GM18517 (cell line): ENCODE results near the gene SCAMP5.
A peak's percentile ranks its signal among the peaks of the same experiment; 100 is the strongest.

Experiments
- ATAC-seq: cut with Tn5 transposase; IDR thresholded peaks from one replicate; pipeline ENCODE4 v1.9.1; 2021; ENCODE audit warnings: mild to moderate bottlenecking, moderate library complexity; ENCODE audit not compliant: unreplicated experiment

Gene SCAMP5

DNA sequence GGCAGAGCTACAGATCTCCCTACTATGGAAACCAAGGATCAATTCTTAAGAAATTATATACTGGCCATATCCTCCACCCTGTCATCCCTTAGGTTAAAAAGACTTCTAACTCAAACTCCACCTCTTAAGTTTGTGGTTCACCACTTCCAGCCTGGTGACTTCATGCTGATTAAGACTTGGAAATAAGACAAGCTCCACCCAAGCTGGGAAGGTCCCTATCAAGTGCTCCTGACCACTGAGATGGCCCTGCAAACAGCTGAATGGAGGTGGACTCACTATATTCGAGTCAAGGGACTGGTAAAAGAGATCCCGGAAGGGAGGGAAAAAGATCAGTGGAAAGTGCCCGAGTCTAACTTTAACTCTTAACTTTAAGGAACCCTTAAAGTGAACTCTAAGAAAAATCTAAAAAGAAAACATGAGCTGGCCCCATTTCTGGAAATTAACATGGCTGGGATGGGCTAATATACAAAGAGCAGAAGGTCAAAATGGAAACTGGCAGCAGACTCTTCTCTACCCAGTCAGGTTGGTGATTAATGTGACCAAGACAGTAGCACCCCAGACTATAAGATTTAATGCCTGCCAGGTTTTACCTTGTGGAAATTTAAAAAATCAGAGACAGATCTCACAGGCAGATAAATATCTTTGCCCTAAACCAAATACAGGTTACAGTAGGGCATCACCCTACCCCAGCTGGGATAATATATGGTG lies 71.9 kb downstream of the SCAMP5 start:
- ATAC-seq, result no peak

DNA sequence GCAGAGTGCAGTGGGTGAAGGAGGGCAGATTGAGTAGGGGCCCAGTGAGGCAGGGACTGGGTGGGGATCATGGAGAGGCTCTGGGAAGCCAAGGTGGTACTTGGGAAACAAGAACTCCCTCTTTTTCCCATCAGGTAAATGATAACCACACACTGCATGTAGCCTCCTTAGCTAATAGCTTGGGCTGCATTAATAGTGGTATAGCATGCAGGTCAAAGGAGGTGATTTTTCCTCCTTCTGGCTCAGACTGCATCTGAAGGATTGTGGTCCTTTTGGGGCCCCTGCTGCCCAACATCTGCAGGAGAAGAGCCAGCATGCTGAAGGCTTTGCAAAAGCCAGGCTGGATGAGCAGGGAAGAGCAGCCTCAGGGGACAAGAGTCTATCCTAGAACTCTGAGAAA lies 73.4 kb downstream of the SCAMP5 start:
- no peak for ATAC-seq

DNA sequence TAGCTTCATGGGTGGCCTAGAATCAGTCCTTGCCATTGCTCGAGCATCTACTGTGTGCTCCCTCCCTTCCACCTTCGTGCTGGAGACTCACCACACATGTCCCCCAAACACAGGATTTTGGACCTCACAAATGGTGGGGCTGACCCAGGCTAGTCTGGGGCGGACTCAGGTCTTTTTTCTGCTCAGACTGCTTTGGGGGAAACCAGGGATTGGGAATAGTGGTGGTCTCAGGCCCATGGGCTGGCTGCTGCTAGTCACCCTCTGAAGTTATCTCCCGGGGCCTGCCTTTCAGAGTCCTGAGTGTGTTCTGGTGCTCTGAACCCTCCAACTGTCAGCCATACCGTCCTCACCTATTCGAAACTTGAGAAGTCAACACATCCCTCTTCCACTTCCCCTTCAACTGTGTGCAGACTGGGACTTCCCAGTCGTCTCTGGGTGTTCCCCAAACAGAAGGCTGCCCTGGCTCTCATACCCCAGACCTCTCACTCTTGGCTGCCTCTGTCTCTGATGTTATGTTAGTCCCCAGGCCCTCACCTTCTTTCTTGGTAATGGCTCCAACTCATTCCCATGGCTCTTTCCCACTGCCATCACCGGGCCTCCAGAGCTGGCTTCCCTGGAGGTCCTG lies 74.0 kb downstream of the SCAMP5 start:
- ATAC-seq, result peak; percentile 81

DNA sequence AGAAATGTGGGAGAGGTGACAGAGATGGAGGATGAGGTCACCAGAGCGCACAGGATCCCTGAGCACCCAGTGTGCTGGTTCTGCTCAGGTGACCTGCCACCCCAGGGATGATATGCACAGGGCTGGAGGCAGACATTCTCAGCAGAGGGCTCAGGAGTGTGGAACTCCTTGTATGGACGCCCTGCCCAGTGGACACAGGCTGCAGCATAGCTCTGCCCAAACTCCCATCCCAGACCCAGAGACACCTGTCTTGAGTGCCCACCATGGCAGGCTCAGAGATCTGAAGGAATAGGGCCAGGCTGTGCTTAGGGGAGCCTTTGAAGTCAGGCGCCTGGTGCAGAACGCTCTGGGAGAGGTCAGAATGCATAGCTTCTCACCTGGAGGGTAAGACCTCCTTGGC lies 75.3 kb downstream of the SCAMP5 start:
- no peak for ATAC-seq
